Heart left ventricle (tissue), 13 donors: Measurements from ENCODE around the gene ACSM5.

ENCODE experiments used
- CTCF ChIP-seq, 12 donors: fragments of 200-600 bp; sonication (generic) in 4 of 12; IDR thresholded peaks; one replicate each; pipeline versions ENCODE4 v1.5.0 to v1.8.0; 2018 to 2022; ENCODE audit warnings: antibody characterized with exemption in 12 of 12, mild to moderate bottlenecking in 5 of 12
- POLR2A ChIP-seq, 2 donors: fragments of 450-650 bp; IDR thresholded peaks; one replicate each; pipeline ENCODE4 v1.6.1; 2017; ENCODE audit warnings: antibody characterized with exemption in 2 of 2, mild to moderate bottlenecking in 2 of 2, moderate library complexity in 2 of 2
- donor health status: ischemic (EF 13 %, LVEDD 7.1; RV severe dilation, severe dysfunction).
- donor health status: DM: no; HTN: yes; CAD: no.
- donor health status: DM: no; HTN: no; CAD: no.
- donor health status: ischemic (EF 25% LVEDD 6.9; RV normal size, moderate dysfunction).
- donor health status: ischemic (EF 25% LVEDD 5.7; RV mildly dilated, moderate dysfunction).
- donor health status: ischemic (EF 35%, LVEDD 5.7; RV mildly dilated, moderate dysfunction).
- donor health status: nonischemic (EF 11% LVEDD 7.7; RV severe dilation, severe dysfunction).
- donor health status: DM: yes; HTN: yes; CAD: no.
- donor health status: PGD.
- donor health status: ischemic (EF 29% LVEDD 5.4; RV normal size, mild dysfunction).
- donor health status: nonischemic (EF 23%, LVEDD 6.1; RV moderate dilation, normal function).

DNA sequence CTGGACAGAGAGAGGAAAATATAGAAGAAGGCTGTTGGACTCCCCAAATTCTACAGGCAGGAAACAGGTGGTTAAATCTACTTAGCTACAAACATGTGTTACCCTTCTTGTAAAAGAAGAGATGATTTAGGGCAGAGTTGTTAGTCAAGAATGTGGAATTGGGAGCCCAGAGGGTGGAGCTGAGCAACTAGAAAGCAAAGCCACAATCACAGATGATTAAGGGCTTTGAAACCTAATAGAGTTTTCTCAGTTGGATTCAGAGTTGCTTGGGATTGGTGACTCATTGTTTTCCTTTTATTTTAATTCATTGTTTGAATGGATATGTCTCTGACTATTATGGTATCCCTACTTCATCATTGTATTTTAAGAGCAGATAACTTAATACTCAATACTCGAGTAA lies 6.2 kb downstream of the ACSM5 start:
- TF ChIP-seq CTCF (IDR thresholded peaks at IDR 0.05) (no peak), POLR2A (IDR thresholded peaks at IDR 0.05) (no peak)
